CD8-positive, alpha-beta memory T cell (primary cell): ENCODE measurements around the gene PTPRT. TPM values are rescaled to one million over a fixed set of nuclear protein-coding genes. Genes with fewer than 3 reads are reported as not detected.
A peak's percentile ranks its signal among the peaks of the same experiment; 100 is the strongest.

Experiments used
- CTCF ChIA-PET: fragments of 350-600 bp; sonication (Branson Sonifier 250); formaldehyde crosslinking; loops from one replicate; lab custom pipeline; 2021; ENCODE audit warnings: antibody characterized with exemption; lab: Charles Lee
- POLR2A ChIA-PET: fragments of 350-600 bp; sonication (Branson Sonifier 250); formaldehyde crosslinking; loops from one replicate; lab custom pipeline; 2021; ENCODE audit warnings: antibody characterized with exemption; lab: Charles Lee
- DNase-seq, 5 donors: peaks; one replicate each; pipeline versions ENCODE4 v3.0.0 to v3.0.0-alpha.2; 2020 to 2022; ENCODE audit warnings: mixed read lengths in 1 of 5
- H3K27ac ChIP-seq: one replicate; pipeline ENCODE4 v1.7.0; 2013; ENCODE audit warnings: low read depth, mild to moderate bottlenecking, low read length, moderate library complexity
- H3K27me3 ChIP-seq: 2 replicates; pipeline ENCODE4 v1.7.0; 2013; ENCODE audit warnings: low read length, mild to moderate bottlenecking; ENCODE audit not compliant: insufficient read depth, poor library complexity, severe bottlenecking
- H3K36me3 ChIP-seq: 2 replicates; pipeline ENCODE4 v1.7.0; 2013; ENCODE audit warnings: mild to moderate bottlenecking, low read length, moderate library complexity; ENCODE audit not compliant: insufficient read depth
- H3K4me1 ChIP-seq: 2 replicates; pipeline ENCODE4 v1.7.0; 2013; ENCODE audit warnings: mild to moderate bottlenecking, low read length, moderate library complexity; ENCODE audit not compliant: insufficient read depth
- H3K4me3 ChIP-seq: 2 replicates; pipeline ENCODE4 v1.7.0; 2013; ENCODE audit warnings: mild to moderate bottlenecking, low read length
- H3K9me3 ChIP-seq: 2 replicates; pipeline ENCODE4 v1.7.0; 2013; ENCODE audit warnings: mild to moderate bottlenecking, low read length
- H3K27ac Mint-ChIP-seq, 8 donors: one replicate each; pipeline ENCODE4 v1.8.0; 2020 to 2021; ENCODE audit warnings: mixed read lengths in 8 of 8, mild to moderate bottlenecking in 6 of 8, inconsistent platforms in 3 of 8, moderate library complexity in 3 of 8
- H3K27me3 Mint-ChIP-seq, 2 donors: one replicate each; pipeline ENCODE4 v1.8.0; 2020 to 2021; ENCODE audit warnings: mixed read lengths in 2 of 2, mild to moderate bottlenecking in 1 of 2, moderate library complexity in 1 of 2
- H3K36me3 Mint-ChIP-seq, 3 donors: one replicate each; pipeline ENCODE4 v1.8.0; 2020 to 2021; ENCODE audit warnings: mixed read lengths in 3 of 3, inconsistent platforms in 1 of 3, mild to moderate bottlenecking in 1 of 3
- H3K4me1 Mint-ChIP-seq, 3 donors: one replicate each; pipeline ENCODE4 v1.8.0; 2020 to 2021; ENCODE audit warnings: mixed read lengths in 3 of 3, inconsistent platforms in 1 of 3, mild to moderate bottlenecking in 1 of 3
- H3K4me3 Mint-ChIP-seq, 7 donors: one replicate each; pipeline ENCODE4 v1.8.0; 2020 to 2021; ENCODE audit warnings: mixed read lengths in 7 of 7, mild to moderate bottlenecking in 6 of 7, moderate library complexity in 4 of 7, inconsistent platforms in 2 of 7
- H3K9me3 Mint-ChIP-seq, 5 donors: one replicate each; pipeline ENCODE4 v1.8.0; 2020 to 2022; ENCODE audit warnings: mixed read lengths in 5 of 5, mild to moderate bottlenecking in 3 of 5, moderate library complexity in 2 of 5, inconsistent platforms in 1 of 5
- polyA plus RNA-seq: library from polyadenylated mRNA; unstranded; fragments of 300-500 nt; fragmentation: Illumina TruSeq; gene quantifications from one replicate; pipeline ENCODE4 v1.2.3, GENCODE V29; 2021
- total RNA-seq, 2 experiments: library from RNA; stranded (reverse); gene quantifications; one replicate each; pipeline ENCODE4 v1.2.3, GENCODE V29; 2021

Gene PTPRT
- total and polyA plus RNA-seq, 3 experiments from 2014 or later, result not detected

DNA sequence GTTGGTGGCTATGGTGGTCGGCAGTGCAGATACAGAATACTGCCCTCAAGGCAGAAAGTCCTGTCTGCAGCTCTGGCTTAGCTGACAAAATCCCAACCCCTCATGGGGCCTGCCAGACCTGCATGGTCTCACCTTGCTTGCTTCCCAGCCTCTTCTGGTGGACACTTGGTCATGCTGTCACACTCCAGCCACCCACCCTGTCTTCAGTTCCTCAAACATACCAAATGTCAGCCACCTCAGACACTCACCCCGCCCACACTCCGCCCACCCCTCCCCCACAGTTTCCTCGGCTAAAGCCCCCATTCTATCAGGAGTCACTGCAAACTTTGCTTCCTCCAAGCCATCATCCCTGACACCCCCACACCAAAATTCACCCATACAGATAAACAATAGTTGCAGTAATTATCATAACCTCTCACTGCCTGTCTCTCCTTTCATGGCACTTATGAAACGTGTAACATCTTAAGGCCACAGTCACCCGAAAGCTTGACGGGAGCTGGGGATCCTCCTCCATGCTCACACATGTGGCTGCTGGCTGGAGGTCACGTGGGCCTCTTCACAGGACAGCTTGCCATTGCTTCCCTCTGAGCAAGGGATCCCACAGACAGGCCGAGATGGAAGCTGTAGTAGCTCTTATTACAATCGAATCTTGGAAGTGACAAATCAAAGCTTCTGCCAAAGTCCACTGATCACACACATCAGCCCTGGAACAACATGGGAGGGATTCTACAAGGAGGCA lies 202.2 kb downstream of the PTPRT start:
- no peaks in the 10 kb centered on the region for H3K27me3 Mint-ChIP-seq
- ChIA-PET CTCF (no interaction called here), POLR2A (no interaction called here)
- peaks cover 0 to 7% (median 0%) of the 10 kb centered on the region in 5 donors for H3K9me3 Mint-ChIP-seq
- no peak overlapping the region for H3K4me3 Mint-ChIP-seq
- Histone ChIP-seq H3K4me1 (no peaks in the 10 kb centered on the region), H3K27me3 (no peaks in the 10 kb centered on the region), H3K27ac (no peak overlapping the region), H3K36me3 (no peaks in the 10 kb centered on the region), H3K9me3 (no peaks in the 10 kb centered on the region), H3K4me3 (no peak overlapping the region)
- no peaks in the 10 kb centered on the region for H3K4me1 Mint-ChIP-seq
- peak overlapping the region in 1 of 8 donors; percentile 8 for H3K27ac Mint-ChIP-seq
- DNase-seq, result no peak
- H3K36me3 Mint-ChIP-seq, result no peaks in the 10 kb centered on the region

DNA sequence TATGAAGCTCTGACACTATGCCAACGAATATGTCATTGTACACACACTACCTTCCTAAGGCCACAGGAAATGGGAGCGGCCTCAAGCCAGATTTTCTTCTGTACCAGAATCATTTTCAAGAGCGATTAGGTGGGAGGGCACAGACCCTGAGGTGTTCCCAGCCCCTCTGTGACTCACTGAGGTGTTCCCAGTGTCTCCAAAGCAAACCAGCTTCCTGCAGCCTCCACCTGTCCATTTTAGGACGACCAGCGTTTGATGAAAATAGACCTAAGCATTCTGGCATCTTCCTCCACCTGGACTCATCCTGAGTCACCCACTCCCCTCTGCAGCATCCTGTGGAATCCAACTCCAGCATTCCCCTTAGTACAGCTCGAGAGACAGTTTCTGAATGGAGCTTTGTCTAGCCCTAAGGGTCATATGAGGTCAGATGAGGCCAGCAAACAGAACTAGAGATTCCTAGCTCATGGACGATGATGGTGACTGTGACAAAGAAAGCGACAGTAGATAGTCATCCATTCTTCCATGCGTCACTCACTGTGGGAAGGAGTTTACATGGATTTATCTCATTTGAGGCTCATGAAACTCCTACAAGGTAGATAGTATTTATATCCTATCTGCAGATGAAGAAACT lies 203.4 kb downstream of the PTPRT start:
- Histone ChIP-seq H3K27ac (no peak overlapping the region), H3K4me3 (no peak overlapping the region), H3K4me1 (no peaks in the 10 kb centered on the region), H3K36me3 (no peaks in the 10 kb centered on the region), H3K9me3 (no peaks in the 10 kb centered on the region), H3K27me3 (no peaks in the 10 kb centered on the region)
- H3K27ac Mint-ChIP-seq, result peak overlapping the region in 1 of 8 donors; percentile 38
- no peak for DNase-seq
- ChIA-PET CTCF (no interaction called here), POLR2A (no interaction called here)
- no peak overlapping the region for H3K4me3 Mint-ChIP-seq
- H3K27me3 Mint-ChIP-seq, result no peaks in the 10 kb centered on the region
- H3K4me1 Mint-ChIP-seq, result no peaks in the 10 kb centered on the region
- H3K36me3 Mint-ChIP-seq, result no peaks in the 10 kb centered on the region
- H3K9me3 Mint-ChIP-seq, result peaks cover 0 to 9% (median 0%) of the 10 kb centered on the region in 5 donors

DNA sequence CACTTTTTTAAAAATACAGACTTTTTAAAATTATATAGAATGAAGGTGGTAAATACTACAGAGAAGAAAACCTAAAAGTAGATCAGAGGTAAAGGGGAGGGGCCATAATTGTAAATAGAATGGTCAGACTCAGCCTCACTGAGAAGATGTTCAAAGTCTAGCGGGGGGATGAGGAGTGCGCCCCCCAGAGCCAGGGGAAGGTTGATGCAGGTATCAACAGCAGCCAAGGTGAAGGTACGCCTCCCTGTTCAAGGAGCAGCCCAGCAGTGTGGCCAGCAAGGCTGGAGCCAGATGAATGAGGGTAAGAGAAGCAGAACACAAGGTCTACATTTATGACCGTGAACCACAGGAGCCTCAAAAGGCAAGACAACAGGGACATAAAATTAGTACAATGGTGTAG lies 204.1 kb downstream of the PTPRT start:
- H3K4me3 ChIP-seq, result no peak overlapping the region
- no peaks in the 10 kb centered on the region for H3K4me1 ChIP-seq
- H3K36me3 Mint-ChIP-seq, result no peaks in the 10 kb centered on the region
- peaks cover 0 to 9% (median 0%) of the 10 kb centered on the region in 5 donors for H3K9me3 Mint-ChIP-seq
- DNase-seq, result no peak
- H3K36me3 ChIP-seq, result no peaks in the 10 kb centered on the region
- no peaks in the 10 kb centered on the region for H3K27me3 ChIP-seq
- no peaks in the 10 kb centered on the region for H3K4me1 Mint-ChIP-seq
- H3K27me3 Mint-ChIP-seq, result no peaks in the 10 kb centered on the region
- H3K27ac ChIP-seq, result no peak overlapping the region
- ChIA-PET CTCF (no interaction called here), POLR2A (no interaction called here)
- no peaks in the 10 kb centered on the region for H3K9me3 ChIP-seq
- H3K4me3 Mint-ChIP-seq, result no peak overlapping the region
- H3K27ac Mint-ChIP-seq, result no peak overlapping the region

DNA sequence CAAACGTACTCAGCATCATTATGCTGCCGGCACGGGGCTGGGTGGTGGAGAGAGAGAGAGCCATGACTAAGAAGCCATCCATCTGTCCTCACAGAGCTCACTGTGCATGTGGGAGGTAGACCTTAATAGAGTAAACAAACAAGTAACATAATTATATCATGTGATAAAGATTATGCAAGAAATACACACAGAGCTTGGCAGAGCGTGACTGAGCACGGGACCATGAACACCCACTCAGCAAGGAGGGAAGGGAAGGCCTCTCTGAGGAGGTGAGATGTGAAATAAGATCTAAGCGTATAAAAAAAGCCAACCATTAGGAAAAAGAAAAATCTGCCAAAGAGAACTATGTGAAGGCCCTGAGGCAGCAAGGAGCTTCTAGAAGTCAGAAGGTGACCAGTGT lies 207.5 kb downstream of the PTPRT start:
- Mint-ChIP-seq H3K9me3 (peaks cover 0 to 12% (median 0%) of the 10 kb centered on the region in 5 donors), H3K4me3 (no peak overlapping the region), H3K4me1 (no peaks in the 10 kb centered on the region), H3K36me3 (no peaks in the 10 kb centered on the region), H3K27ac (no peak overlapping the region), H3K27me3 (no peaks in the 10 kb centered on the region)
- POLR2A ChIA-PET, result no interaction called here
- Histone ChIP-seq H3K36me3 (no peaks in the 10 kb centered on the region), H3K4me1 (no peaks in the 10 kb centered on the region), H3K4me3 (no peak overlapping the region), H3K9me3 (no peaks in the 10 kb centered on the region), H3K27me3 (no peaks in the 10 kb centered on the region), H3K27ac (no peak overlapping the region)
- CTCF ChIA-PET, result no interaction called here
- no peak for DNase-seq

DNA sequence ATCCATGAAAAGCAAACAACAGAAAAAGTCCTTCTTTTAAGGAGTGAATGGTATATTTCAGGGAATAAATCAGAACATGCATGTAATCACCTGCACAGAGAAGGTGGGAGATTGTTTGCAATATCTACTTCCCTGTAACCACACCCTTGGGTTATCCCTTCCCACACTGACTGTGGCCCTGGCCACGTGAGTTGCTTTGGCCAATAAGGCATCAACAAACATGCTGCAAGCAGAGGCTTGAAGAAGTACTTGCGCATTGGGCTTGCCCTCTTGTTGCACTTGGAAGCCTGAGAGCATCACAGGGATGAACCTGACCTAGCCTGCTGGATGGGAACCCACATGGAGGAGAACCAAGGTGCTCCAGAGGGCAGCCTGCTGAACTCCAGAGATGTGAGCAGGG lies 208.5 kb downstream of the PTPRT start:
- Mint-ChIP-seq H3K36me3 (no peaks in the 10 kb centered on the region), H3K27me3 (no peaks in the 10 kb centered on the region), H3K4me3 (no peak overlapping the region), H3K9me3 (peaks cover 0 to 12% (median 2%) of the 10 kb centered on the region in 5 donors), H3K27ac (no peak overlapping the region), H3K4me1 (no peaks in the 10 kb centered on the region)
- Histone ChIP-seq H3K4me1 (no peaks in the 10 kb centered on the region), H3K9me3 (no peaks in the 10 kb centered on the region), H3K4me3 (no peak overlapping the region), H3K27ac (no peak overlapping the region), H3K27me3 (no peaks in the 10 kb centered on the region), H3K36me3 (no peaks in the 10 kb centered on the region)
- CTCF ChIA-PET, result no interaction called here
- POLR2A ChIA-PET, result no interaction called here
- no peak for DNase-seq

DNA sequence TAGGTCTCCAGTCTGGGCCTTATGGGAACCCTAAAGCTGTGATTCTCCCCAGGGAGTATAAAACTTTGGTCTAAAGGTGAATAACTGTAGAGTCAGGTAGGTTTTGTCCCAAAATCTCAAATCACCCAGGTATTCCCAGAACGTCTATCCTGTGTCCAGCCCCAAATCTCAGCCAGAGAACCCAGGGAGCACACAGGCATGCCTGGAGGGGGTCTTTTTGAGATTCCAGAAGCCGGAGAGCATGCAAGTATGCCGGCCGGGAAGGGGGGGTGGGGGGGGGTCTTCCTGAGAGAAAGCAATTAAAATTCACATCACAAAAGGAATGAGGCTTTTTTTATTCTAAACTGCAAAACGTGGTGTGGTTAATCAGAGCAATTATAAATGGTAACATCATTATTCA lies 210.0 kb downstream of the PTPRT start:
- H3K9me3 Mint-ChIP-seq, result peaks cover 0 to 11% (median 2%) of the 10 kb centered on the region in 5 donors
- Histone ChIP-seq H3K27me3 (no peaks in the 10 kb centered on the region), H3K4me1 (no peaks in the 10 kb centered on the region), H3K27ac (no peak overlapping the region), H3K9me3 (no peaks in the 10 kb centered on the region), H3K36me3 (no peaks in the 10 kb centered on the region), H3K4me3 (no peak overlapping the region)
- DNase-seq, result no peak
- no peak overlapping the region for H3K4me3 Mint-ChIP-seq
- H3K27ac Mint-ChIP-seq, result no peak overlapping the region
- H3K27me3 Mint-ChIP-seq, result no peaks in the 10 kb centered on the region
- H3K4me1 Mint-ChIP-seq, result no peaks in the 10 kb centered on the region
- ChIA-PET CTCF (no interaction called here), POLR2A (no interaction called here)
- no peaks in the 10 kb centered on the region for H3K36me3 Mint-ChIP-seq

DNA sequence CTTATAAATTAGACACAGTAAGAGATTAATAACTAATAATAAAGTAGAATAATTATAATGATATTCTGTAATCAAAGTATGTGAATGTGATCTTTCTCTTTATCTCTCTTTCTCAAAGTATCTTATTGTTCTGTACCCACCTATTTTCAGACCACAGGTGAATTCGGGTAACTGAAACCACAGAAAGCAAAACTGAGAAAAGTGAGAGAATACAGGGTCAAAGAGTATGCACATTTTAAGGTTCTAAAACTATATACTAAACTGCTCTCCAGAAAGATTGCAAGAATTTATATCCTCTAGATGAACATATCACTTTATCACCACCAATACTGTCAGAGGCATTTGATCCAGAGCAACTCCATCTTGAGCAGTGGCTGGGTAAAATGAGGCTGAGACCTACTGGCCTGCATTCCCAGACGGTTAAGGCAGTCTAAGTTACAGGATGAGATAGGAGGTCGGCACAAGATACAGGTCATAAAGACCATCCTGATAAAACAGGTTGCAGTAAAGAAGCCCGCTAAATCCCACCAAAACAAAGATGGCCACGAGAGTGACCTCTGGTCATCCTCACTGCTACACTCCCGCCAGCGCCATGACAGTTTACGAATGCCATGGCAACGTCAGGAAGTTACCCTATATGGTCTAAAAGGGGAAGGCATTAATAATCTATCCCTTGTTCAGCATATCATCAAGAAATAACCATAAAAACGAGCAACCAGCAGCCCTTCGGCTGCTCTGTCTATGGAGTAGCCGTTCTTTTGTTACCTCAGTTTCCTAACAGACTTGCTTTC lies 211.3 kb downstream of the PTPRT start:
- H3K27ac Mint-ChIP-seq, result no peak overlapping the region
- DNase-seq, result no peak
- no peak overlapping the region for H3K4me3 Mint-ChIP-seq
- ChIA-PET CTCF (no interaction called here), POLR2A (no interaction called here)
- H3K9me3 ChIP-seq, result no peaks in the 10 kb centered on the region
- H3K36me3 Mint-ChIP-seq, result no peaks in the 10 kb centered on the region
- H3K27ac ChIP-seq, result no peak overlapping the region
- H3K9me3 Mint-ChIP-seq, result peaks cover 0 to 12% (median 5%) of the 10 kb centered on the region in 5 donors
- no peaks in the 10 kb centered on the region for H3K4me1 Mint-ChIP-seq
- no peaks in the 10 kb centered on the region for H3K27me3 ChIP-seq
- H3K36me3 ChIP-seq, result no peaks in the 10 kb centered on the region
- no peaks in the 10 kb centered on the region for H3K27me3 Mint-ChIP-seq
- no peaks in the 10 kb centered on the region for H3K4me1 ChIP-seq
- no peak overlapping the region for H3K4me3 ChIP-seq

DNA sequence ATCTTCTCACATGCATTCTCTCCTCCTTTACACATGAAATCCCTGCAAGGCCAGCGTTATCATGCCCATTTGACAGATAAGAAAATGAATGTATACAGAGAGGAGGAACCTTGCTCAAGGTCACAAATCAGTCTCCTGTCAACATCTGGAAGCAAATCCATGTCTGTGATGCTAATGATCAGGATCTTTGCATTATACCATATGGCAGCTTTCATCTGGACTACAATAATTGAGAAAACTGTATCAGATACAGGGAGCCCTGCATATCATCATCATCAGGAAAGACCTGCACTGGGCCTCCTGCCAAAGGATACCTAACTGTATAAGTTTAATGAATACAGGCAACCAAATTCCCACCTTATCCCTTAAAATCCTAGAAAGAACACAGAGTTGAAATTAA lies 213.7 kb downstream of the PTPRT start:
- H3K27ac ChIP-seq, result no peak overlapping the region
- CTCF ChIA-PET, result no interaction called here
- Mint-ChIP-seq H3K9me3 (peaks cover 0 to 6% (median 5%) of the 10 kb centered on the region in 5 donors), H3K4me1 (no peaks in the 10 kb centered on the region), H3K36me3 (no peaks in the 10 kb centered on the region), H3K27ac (no peak overlapping the region), H3K27me3 (no peaks in the 10 kb centered on the region), H3K4me3 (no peak overlapping the region)
- H3K4me3 ChIP-seq, result no peak overlapping the region
- POLR2A ChIA-PET, result no interaction called here
- H3K4me1 ChIP-seq, result no peaks in the 10 kb centered on the region
- H3K27me3 ChIP-seq, result no peaks in the 10 kb centered on the region
- DNase-seq, result no peak
- H3K36me3 ChIP-seq, result no peaks in the 10 kb centered on the region
- no peaks in the 10 kb centered on the region for H3K9me3 ChIP-seq
